ENCODE measurements around the gene SUMO1.

DNA sequence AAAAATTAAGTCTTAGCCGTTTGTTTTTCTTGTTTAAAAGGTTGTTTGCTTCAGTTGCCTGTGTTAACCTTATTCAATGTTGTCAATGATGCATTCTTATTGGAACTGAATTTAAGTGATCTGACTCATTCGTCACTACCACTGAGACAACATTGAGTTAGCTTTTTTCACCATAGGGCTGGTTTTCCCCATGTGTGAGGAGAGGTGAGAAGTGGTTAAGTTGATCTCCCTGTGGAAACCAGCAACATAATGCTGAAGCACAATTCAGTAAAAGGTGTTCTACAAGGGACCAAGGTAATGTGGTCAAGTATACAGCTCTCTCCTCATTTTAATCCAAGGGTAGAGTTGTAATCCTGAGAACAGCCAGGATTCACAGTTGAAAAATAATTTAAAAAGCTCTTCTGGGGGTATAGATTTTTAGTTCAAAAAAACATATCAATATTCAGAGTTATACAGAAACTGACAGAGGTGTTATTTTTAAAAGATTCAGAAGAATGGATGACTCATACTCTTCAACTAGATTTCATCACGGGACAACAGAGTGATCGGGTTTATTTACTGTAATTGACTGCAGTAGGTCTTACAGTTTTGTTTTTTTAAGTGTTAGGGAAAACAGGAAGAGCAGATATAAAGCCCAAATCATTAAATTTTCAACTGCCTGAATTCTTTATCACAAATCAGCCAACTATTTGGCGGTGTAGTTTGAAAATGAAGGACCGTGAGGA is 39.8 kb upstream of the SUMO1 start:
- TF ChIP-seq, protein P1, sequence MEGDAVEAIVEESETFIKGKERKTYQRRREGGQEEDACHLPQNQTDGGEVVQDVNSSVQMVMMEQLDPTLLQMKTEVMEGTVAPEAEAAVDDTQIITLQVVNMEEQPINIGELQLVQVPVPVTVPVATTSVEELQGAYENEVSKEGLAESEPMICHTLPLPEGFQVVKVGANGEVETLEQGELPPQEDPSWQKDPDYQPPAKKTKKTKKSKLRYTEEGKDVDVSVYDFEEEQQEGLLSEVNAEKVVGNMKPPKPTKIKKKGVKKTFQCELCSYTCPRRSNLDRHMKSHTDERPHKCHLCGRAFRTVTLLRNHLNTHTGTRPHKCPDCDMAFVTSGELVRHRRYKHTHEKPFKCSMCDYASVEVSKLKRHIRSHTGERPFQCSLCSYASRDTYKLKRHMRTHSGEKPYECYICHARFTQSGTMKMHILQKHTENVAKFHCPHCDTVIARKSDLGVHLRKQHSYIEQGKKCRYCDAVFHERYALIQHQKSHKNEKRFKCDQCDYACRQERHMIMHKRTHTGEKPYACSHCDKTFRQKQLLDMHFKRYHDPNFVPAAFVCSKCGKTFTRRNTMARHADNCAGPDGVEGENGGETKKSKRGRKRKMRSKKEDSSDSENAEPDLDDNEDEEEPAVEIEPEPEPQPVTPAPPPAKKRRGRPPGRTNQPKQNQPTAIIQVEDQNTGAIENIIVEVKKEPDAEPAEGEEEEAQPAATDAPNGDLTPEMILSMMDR (IDR thresholded peaks at IDR 0.05) = no peak
- TF ChIP-seq POLR2A (IDR thresholded peaks at IDR 0.05) (no peak), POLR2AphosphoS5 (IDR thresholded peaks at IDR 0.05) (no peak)
